ENCODE measurements around the gene CHD1. TPM values are rescaled to one million over a fixed set of nuclear protein-coding genes. Genes with fewer than 3 reads are reported as not detected.

CHD1 gene
- polyA plus RNA-seq, 4 donors = 51.1 to 72.0 (median 68.1) TPM

DNA sequence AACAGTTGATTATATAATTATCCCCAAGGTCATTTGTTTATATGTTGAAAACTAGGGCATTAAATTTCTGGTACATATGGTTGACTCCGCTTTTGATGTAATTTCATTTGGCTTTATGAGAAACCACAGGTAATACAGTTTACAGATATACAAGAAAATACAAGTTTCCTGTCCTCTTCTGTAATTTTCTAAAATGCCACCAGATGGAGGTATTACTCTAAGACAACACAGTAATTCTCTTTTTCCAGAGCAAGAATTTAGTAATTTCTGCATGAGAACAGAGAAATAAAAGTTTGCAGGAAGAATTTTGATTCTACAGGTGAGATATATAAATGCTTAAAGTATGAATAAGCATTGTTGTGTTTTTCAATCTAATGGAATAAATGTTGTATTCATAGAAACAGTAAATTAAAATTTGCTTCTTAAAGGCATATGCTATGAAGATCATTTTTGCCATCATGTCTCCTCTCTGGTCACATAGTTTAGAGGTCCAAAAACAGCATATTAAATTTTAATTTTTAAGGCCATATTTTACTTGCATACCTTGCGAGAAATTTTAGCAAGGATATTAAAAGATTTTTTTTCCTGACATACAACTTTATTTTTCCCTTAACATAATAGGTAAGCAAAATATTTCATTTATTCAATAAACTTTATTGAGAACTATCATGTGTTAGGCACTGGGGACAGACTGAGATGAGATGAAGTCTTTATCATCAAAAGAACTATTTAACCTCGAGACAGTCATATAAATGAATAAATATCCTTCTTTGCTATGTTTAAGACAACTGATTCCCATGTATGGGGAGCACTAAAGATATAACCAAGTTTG lies 22.7 kb downstream of the CHD1 start:
- DNase-seq (ENCODE audit: low read depth in 4 of 4, low spot score in 3 of 4) = peak in 1 of 4 donors; percentile 40

DNA sequence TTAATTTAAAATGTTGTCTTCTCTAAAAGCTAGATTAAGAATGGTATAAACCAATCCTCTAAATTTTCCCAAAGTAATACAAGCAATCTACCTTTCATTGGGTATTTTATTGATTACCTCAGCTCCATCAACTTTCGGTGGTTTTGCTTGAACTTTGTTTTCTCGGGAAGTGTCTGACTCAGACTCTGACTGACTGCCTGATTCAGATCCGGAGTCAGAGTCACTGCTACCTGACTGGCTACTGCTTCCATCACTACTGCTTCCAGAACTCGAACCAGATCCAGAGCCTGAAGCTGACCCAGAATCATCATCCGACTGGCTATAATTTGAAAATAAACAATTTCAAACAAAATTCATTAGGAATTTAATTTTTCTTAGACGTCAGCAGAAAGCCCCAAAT lies 24.0 kb downstream of the CHD1 start:
- no peak for DNase-seq (ENCODE audit: low read depth in 4 of 4, low spot score in 3 of 4)

DNA sequence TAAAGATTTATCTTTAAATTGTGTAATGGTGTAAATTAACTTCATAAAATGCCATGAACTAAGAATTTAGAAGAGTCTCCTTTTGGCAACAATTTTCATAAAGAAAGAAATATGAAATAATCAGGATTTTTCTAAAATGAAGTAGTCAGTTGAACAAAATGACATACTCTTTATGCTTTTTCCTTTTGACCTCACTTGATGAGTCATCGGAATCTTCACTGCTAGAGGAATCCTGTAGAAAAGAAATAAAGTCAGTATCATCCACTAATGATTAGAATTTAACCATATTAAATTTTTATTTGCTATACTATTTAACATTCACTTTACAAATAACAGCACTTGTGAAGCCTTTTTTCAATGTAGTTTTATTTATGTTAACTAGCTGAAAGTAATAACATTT lies 26.1 kb downstream of the CHD1 start:
- DNase-seq (ENCODE audit: low read depth in 4 of 4, low spot score in 3 of 4) = no peak

DNA sequence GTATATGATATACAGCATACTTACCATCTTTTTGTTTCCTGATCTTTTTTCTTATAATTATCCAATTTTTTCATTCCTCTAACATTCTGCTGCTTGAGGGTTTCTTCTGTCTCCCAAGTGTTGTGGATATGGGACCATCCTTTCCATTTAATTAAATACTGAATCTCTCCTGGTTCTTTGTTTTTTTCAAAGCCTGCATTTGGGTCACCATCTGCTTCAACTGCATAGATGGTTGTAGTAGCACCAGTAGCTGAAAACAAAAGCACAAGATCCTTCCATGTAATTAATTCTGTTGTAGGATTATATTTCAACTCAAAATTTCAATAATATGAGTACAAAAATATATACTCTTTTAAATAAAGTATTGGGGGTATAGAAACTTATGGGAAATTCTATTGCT lies 29.4 kb downstream of the CHD1 start:
- DNase-seq (ENCODE audit: low read depth in 4 of 4, low spot score in 3 of 4) = no peak

DNA sequence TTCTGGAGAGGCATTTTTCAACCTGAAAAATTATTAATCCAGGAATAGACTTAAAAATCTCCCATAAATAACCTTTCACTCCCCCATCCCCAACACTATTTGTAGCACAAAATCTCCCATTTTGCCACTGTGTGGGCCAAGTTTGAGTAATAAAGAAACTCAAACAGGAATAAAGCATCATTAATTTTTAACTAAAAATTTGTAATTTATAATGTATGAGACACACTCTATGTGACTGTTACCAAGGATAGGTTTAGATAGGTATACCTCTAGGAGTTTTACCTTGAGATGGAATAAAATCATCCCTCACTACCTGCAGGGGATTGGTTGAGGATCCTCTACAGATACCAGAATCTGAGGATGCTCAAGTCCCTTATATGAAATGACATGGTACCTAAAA lies 30.1 kb downstream of the CHD1 start:
- no peak for DNase-seq (ENCODE audit: low read depth in 4 of 4, low spot score in 3 of 4)

DNA sequence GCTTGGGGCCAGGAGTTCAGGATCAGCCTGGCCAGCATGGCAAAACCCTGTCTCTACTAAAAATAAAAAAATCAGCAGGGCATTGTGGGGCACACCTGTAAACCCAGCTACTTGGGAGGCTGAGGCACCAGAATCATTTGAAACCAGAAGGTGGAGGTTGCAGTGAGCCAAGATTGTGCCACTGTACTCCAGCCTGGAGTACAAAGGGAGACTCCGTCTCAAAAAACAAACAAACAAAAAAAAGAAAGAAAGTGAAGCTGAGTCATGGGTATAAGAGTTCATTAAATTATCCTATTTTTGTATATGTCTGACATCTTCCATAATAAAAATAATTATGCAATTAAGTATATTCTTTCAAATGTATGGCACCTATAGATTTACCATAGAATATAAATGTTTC lies 37.2 kb downstream of the CHD1 start:
- DNase-seq (ENCODE audit: low read depth in 4 of 4, low spot score in 3 of 4) = no peak

DNA sequence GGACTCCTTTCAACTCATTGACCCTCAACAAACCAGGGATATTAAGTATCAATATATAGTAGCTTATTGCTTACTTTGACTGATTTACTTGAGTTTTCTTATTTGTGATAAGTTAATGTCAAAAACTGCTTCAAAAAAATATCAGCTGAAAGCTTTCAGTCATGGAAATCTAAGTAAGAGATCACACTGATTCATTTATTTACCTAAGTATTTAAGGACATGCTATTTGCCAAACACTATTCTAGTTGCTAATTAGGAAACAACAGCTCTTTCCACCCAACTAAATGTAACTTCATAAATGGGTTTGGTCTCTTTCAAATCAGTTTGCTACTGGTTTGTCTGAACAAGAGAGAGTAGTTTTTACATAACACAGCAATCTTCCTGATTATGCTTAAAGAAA lies 48.2 kb downstream of the CHD1 start:
- no peak for DNase-seq (ENCODE audit: low read depth in 4 of 4, low spot score in 3 of 4)

DNA sequence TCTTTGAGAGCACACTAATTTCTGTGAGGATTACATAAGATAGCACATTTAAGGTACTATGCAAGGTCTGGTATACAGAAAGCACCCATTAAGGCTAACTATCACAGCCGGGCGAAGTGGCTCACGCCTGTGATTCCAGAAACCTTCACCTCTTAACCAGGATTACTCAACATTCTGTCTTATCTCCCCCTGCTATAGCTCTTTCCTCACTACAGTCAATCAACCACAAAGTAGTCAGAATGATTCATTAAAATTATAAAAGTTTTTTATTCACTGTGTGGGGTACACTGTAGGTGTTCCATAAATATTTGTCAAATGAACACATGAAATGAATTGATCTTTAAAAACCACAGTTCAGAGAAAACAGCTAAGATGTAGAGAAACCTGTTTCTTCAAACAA lies 48.7 kb downstream of the CHD1 start:
- no peak for DNase-seq (ENCODE audit: low read depth in 4 of 4, low spot score in 3 of 4)

DNA sequence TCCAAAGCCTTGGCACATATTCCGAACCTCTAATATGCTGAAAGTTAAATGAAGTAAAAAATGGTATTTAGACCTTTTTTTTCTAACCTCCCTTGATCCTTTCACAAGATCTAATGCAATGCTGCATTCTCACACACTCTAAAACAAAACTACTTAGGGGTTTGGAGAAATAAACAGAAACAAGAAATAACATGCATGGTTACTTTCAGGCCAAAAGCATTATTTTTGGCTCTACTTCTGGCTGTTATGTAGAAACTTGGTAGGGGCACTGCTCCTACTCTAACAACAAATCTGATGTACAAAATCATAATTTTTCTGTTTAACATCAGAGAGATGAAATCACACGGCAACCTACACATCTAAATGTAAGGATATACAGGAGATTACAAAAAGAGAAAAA lies 51.2 kb downstream of the CHD1 start:
- no peak for DNase-seq (ENCODE audit: low read depth in 4 of 4, low spot score in 3 of 4)

DNA sequence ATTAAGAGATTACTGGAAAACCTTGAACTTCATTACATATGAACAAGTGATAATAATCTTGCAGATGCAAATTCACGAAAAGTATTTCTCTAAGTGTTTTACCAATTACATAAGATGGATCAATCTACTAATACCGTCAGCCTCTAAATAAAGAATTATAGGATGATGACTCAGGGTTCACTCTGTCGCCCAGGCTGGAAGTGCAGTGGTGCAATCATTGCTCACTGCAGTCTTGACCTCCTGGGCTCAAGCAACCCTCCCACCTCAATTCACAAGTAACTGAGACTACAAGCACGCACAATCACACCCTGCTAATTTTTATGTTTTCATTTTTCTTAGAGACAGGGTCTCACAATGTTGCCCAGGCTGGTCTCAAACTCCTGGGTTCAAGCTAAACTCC lies 56.1 kb downstream of the CHD1 start:
- no peak for DNase-seq (ENCODE audit: low read depth in 4 of 4, low spot score in 3 of 4)

DNA sequence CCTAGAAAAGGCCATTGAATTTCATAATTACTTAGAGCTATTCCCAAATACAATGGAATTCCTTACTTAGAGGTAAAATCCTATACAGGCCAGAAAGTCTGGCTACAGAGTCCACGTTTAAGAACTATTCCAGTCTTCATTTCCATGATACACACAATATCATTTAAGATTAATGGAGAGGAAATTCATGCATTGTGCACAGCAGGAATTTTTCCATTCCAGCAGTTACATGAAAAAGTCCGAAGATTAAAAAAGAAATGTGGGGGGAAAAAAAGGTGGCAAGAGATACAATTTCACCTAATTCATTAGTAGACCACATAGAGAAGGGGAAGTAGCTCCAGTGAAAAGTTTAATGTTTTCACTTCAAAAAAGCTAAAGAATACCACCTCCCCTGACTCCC lies 63.1 kb downstream of the CHD1 start:
- DNase-seq (ENCODE audit: low read depth in 4 of 4, low spot score in 3 of 4) = peak in 3 of 4 donors; percentile 7 to 22 (median 20)

DNA sequence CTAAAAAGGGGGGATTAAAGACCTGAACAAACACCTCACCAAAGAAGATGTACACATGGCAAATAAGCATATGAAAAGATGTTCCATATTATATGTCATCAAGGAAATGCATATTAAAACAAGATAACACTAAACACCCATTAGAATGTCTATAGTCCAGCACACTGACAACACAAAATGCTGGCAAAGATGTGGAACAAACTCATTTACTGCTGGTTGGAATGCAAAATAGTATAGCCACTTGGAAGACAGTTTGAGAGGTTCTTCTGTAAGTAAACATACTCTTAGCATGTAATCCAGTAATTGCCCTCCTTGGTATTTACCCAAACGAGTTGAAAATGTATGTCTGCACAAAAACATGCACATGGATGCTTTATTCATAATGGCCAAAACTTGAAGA lies 81.8 kb downstream of the CHD1 start:
- DNase-seq (ENCODE audit: low read depth in 4 of 4, low spot score in 3 of 4) = no peak

DNA sequence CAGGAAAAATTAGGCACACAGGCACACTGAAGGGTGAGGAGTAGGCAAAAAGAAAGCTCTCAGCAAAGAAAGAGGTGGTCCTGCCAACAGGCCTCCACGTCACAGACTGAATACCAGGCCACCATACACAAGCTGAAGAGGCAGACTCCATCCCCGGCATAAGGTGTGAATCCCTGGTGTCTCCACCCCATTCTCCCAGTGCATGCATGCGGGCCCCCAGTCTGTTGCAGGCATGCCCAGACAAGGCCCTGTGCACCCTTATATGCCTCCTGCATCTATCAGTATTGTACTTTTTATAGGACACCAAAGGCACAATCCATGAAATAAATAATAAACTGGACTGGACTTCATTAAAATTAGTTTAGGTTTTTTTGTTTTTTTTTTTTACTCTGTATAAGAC lies 82.3 kb downstream of the CHD1 start:
- DNase-seq (ENCODE audit: low read depth in 4 of 4, low spot score in 3 of 4) = no peak

DNA sequence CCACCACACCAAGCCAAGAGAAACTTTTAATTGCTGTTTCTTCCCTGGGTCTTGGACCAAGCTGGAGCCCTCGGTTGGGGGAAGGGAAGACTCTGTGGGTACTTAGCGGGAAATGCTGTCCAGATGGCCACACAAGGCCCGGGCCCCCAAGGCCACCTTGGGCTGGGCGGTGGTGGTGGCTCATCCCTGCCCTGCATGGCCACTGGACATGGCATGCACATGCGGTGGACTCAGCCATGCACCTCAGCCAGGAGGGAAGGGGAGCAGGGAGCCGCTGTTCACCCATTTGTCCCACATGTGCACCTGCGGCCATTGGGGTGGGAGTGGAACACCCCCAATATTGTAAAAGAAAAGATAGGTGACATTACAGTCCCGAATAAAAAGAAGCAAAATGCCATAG lies 82.9 kb downstream of the CHD1 start:
- no peak for DNase-seq (ENCODE audit: low read depth in 4 of 4, low spot score in 3 of 4)

DNA sequence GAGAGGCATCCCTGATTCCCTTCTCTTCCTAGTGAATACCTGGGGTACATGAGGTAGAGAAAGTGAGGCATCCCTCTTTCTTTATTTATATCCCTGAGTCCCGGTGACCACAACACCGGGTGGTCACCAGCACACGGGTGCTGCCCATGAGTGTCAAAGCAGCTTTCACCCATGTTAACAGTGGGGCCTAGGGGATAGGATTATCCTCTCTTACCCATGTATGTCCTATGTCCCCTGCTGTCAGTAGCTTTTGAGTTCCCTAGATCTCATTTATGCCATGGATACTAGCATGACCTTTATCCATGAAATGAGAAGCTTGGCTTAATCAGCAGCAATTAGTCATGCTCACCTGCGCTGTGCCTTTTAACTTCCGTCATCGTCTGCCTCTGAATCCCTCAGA lies 83.9 kb downstream of the CHD1 start:
- DNase-seq (ENCODE audit: low read depth in 4 of 4, low spot score in 3 of 4) = no peak

DNA sequence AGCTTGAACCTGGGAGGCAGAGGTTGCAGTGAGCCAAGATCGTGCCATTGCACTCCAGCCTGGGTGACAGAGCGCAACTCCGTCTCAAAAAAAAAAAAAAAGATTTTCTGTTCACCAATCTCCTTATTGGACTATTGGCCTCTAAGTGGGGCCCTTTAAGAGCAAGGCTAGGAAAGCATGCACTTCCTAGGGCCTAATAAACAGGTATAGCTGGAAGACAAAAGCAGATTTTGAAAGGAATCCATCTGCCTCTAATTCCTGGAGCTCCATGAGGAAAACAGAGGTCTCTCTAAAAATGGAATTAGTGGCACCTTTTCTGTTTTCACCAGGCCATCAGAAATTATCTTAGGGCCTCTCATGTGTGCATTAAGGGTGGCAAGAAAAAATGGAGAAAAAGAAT lies 85.3 kb downstream of the CHD1 start:
- DNase-seq (ENCODE audit: low read depth in 4 of 4, low spot score in 3 of 4) = no peak

DNA sequence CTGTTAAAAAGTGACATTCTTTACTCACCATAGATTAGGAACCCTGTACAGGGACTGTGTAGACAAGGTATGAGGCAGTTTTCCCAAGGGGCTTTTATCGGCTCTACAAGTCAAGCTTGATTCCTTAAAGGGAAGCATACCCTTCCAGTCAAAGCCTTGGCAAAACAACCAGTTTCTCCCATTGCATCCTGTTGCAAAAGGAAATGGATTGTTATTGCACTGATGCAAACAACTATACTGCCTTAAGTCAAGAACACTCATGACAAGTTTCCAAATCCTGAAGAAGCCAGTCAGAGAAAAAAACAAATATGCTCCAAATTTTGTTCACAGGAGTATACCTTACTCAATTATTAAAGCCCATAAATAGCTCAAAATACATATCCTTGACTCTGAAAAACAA lies 87.9 kb downstream of the CHD1 start:
- no peak for DNase-seq (ENCODE audit: low read depth in 4 of 4, low spot score in 3 of 4)

DNA sequence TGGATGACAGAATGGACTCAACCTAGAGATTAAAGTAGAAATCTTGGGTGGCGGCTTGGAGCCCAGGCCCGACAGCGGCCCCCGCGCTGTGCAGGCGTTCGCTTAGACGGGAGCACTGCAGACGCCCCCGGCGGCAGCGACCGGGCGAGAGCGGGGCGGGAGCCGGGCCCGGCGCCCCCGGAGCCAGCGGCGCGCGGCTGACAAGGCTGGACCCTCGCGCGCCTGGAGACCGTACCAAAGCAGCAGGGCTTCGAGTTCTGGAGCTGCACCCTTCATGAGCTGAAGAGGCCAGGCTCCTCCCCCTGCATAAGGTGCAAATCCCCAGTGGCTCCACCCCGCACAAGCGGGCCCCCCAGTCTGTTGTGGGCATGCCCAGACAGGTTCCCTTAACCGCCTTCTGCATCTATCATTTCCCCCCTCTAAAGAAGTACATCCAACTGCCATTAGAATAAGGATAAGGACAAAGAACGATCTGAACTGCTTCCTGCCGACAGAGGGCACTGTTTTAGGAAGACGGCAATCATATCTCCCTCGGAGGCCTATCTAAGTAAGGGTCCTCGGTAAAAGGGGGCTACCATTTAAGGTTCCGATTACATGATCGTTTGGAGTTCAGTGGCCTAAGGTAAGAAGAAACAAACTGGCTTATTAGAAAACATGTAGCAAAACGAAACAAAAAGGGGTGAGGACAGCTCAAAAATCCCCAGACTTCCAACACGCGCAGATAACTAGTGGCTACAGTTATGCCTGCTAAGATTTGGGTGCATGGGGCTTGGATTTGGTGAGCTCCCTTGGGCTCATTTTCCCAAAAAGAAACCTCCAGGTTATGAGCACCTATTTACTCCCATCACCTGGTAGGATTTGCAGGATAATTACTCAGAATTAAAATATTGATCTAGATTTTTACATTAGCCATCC lies 89.1 kb downstream of the CHD1 start:
- peak in 1 of 4 donors; percentile 7 for DNase-seq (ENCODE audit: low read depth in 4 of 4, low spot score in 3 of 4)

DNA sequence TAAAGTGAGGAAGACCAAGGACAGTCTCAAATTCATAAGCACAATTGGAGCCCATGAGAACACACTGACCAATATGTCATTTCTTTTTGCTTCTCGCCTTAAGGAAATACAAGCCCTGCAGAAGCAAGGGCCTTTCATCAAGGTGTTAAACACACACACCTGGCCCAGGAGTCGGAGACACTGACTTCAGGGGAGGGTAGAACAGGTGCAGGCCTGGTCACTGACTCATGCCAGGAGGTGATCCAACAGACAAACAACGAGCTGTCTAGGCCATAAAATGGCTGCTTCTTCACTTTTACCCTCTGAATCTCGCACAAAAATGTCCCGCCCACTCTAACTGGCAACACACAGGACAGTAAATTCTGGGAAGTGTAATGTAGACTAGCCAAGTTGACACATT lies 92.6 kb downstream of the CHD1 start:
- no peak for DNase-seq (ENCODE audit: low read depth in 4 of 4, low spot score in 3 of 4)

DNA sequence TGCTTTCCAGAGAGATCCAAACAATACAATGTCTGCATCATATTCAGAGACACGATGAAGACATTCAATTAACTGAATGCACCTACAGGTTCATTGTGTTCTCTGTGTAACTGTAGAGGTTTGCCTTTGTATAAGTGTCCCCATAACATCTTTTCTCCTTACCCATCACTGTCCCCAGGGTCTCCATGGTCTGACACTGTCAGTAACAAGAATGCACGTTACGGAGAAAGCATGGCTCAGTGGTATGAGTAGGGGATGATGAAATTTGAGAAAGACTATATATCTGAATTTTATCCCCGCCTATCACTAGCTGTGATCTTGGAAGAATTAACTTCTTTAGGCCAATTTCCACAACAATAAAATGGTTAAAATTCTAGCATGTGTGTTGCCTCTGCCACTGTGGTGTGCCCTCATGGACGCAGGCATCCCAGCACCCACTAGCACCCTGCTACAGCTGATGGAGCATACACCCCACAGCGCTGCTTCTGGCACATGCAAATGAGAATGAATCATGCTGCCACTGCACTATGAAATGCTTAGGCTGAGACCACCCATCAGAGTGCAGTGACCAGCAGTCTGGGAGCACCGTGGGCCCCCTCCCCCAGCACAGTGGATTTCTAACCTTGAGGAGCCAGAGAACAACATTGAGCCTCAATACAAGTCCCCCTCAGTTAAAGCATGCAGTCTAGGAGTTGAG lies 101.1 kb downstream of the CHD1 start:
- no peak for DNase-seq (ENCODE audit: low read depth in 4 of 4, low spot score in 3 of 4)

DNA sequence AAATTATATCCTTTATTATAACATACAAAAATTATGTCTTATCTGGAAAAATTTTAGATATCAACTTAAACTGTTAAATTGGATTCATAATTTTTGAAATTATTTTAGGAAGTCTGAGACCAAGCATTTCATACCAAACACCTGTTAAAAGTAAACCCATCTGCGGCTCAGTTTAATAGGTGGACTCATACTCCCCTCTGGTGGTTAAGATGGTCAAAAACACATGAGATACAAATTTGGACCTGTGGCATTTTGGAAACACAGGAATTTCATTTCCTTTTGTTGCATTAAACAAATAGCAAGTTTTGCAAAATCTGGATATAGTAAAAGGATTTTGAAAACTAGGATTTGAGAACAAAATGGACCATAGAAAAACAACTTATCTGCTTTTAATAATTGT lies 101.6 kb downstream of the CHD1 start:
- peak in 2 of 4 donors; percentile 5 to 32 for DNase-seq (ENCODE audit: low read depth in 4 of 4, low spot score in 3 of 4)

Data from right renal pelvis (tissue), 4 donors.